NOMO-1 treated with dmso at 0.1 percent for 144 hours (cell line): Measurements from ENCODE around the gene LIN54.
"Not testable (repeated sequence)": the region's sequence is repeated elsewhere in the genome, so short reads cannot be mapped to it uniquely, and the experiment has no call there.

Experiments
- DNase-seq: peaks from one replicate; lab custom pipeline; 2025; ENCODE audit not compliant: unreplicated experiment; lab: John Stamatoyannopoulos, UW

LIN54 gene

DNA sequence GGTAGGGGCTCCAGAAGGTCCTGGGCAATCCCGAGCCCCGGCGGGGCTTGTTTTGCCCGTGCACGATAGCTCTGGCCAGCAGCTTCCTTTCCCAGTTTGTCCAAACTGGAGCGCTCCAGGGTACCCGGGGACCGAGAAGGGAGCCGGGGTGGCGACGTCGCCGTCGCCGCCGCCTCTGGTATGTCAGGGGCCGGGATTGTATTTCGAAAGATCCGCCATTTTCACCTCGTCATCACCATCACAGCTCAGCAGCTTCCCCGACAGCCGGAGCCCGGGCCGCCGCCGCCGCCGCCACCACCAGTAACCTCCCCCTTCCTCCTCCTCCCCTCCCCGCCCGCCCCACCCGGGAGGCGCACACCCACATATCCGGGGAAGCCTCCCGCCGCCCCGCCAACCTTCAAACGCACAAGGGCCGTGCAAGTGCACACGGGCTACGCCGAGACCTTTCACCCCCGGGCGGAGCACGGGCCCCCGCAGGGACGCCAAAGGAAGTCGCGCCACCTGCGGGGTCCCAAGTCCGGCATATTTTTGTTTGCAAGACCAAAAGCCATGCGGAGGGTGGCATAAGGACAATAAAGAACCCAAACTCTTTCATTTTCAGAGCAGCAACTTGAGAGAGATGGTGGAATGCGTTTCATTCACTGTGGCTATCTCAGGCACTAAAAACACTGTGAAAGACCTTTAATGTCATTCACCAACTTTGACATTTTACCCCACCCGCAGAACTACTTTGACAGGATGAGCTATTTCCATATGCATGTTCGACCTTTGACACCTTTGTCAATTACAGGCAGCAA is at the start of gene LIN54:
Gene LIN54 (minus strand): TSS at position 302 of the 797 bp plus-strand sequence. CDS start 25,979 bp downstream, outside the sequence.
- peak; percentile 80 for DNase-seq

DNA sequence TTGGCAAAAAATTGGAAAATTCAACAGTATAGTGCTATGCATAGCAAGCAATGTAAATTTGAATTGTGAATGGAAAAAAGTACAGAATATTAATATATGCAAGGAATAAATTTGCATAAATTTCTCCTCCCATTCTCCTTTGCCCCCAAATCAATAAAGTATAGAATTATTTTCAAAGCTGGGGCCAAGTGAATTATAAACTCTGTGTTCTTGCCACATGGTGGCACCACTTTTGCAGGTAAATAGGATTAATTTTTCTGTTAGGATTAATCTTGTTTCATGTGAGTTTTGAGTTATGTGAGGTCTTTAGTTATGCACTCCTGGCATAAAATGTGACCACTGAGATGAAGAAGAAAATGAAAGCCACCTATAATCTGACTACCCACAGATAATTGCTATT is 44.3 kb upstream of the LIN54 start:
- DNase-seq: no peak

DNA sequence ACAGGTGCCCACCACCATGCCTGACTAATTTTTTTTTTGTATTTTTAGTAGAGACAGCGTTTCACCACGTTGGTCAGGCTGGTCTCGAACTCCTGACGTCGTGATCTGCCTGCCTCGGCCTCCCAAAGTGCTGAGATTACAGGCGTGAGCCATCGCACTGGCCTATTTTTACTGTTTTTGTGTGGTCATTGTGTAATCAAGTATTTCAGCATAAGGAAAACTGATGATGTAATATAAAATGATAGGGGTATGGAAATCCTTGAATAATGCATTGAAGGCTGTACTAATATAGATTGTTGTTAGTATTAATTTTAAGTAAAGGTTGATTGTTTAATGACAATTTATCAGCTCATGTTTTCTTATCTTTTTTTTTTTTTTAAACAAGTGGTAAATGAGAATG is 38.2 kb upstream of the LIN54 start:
- not testable (repeated sequence) for DNase-seq

- DNase-seq: no peak
Observed at GRCh38 chr4:83046693-83047473, 36.3 kb upstream of the LIN54 start.

GRCh38 chr4:83043801-83044407 is 33.3 kb upstream of the LIN54 start:
- DNase-seq: peak; percentile 49

DNA sequence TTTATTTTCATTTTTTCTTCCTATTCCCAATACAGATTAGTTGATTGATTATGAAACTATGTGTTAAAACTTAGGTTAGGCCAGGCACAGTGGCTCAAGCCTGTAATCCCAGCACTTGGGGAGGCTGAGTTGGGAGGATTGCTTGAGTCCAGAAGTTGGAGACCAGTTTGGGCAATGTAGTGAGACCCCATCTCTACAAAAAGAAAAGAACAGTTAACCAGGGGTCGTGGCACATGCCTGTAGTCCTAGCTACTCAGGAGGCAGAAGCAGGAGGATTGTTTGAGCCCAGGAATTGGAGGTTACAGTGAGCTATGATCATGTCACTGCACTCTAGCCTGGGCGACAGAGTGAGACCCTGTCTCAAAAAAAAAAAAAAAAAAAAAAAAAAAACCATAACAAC is 32.5 kb upstream of the LIN54 start:
- not testable (repeated sequence) for DNase-seq

- no peak for DNase-seq
Observed at GRCh38 chr4:83040269-83040668, 29.6 kb upstream of the LIN54 start.

DNA sequence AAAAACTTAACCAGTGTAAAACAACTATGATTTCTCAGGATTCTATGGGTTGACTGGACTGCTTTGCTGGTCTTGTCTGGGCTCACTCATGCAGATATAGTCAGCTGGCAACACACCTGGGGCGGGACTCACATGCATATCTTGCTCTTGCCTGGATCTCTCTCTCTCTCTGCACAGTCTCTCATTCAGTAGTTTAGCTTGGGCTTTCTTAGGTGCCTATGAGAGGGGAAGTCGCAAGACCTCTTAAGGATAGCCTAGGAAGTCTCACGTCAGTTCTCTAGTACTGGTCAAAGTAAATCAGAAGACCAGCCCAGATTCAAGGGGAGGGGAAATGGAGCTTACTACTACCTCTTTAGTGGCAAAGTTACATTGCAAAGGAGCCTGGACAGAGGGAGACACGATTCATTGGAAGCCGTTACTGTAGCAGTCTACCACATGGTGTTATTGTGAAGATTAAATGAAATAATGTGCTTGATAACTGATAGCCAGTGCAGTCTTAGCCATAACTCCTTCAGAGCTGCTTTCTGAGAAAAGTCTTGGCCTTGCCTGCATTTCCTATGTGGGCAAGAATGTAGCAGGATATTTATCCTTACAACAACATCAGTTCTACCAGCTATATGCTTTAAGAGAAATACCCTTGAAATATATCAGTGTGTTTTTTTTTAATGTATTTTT is 26.5 kb upstream of the LIN54 start:
- peak; percentile 61 for DNase-seq

- peak; percentile 100 for DNase-seq
Observed at GRCh38 chr4:83034630-83035494, 24.2 kb upstream of the LIN54 start, which contains the start of gene COPS4. COPS4 (plus strand) TSS chr4:83035183; CDS start chr4:83035225, 42 bp downstream.

- no peak for DNase-seq
Observed at GRCh38 chr4:83029688-83030087, 19.1 kb upstream of the LIN54 start.

DNA sequence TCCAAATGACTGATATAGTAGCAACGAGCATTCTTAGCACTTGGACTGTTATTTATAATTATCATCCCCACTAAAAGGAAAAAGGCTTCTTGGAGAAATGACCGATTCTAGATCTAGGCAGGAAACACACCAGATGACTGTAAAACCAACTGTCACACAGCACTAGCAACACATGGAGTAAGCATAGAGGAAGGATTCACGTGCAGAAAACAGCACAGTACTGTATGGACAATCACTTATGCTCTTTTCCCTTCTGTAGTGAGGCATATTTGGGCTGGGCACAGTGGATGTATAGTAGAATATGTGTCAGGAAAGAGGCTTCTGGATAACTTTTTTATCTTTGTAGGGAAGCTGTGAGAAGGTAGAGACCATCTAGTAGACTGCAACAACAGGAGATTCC is 18.4 kb upstream of the LIN54 start:
- DNase-seq: no peak

- DNase-seq: no peak
Observed at GRCh38 chr4:83025563-83025962, 14.9 kb upstream of the LIN54 start.

DNA sequence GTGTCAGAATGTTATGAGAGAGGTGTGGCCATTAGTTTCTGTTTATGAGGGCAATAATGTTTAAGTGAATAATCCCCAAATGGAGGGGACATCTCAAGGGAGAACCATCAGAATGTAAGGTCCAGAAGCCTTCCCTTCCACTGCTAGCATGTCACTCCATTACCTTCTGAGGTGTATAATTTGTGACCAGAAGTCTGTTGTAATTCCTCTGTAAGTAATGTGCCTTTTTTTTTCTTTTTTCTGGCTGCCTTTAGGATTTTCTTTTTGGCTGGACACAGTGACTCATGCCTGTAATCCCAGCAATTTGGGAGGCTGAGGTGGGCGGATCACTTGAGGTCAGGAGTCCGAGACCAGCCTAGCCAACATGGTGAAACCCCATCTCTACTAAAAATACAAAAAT is 13.6 kb upstream of the LIN54 start:
- DNase-seq: no peak

DNA sequence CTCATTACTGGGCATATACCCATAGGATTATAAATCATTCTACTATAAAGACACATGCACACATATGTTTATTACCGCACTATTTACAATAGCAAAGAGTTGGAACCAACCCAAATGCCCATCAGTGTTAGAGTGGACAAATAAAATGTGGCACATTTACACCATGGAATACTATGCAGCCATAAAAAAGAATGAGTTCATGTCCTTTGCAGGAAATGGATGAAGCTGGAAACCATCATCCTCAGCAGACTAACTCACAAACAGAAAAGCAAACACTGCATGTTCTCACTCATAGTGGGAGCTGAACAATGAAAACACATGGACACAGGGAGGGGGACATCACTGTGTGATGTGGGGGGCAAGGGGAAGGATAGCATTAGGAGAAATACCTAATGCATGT is 13.0 kb upstream of the LIN54 start:
- DNase-seq: not testable (repeated sequence)

DNA sequence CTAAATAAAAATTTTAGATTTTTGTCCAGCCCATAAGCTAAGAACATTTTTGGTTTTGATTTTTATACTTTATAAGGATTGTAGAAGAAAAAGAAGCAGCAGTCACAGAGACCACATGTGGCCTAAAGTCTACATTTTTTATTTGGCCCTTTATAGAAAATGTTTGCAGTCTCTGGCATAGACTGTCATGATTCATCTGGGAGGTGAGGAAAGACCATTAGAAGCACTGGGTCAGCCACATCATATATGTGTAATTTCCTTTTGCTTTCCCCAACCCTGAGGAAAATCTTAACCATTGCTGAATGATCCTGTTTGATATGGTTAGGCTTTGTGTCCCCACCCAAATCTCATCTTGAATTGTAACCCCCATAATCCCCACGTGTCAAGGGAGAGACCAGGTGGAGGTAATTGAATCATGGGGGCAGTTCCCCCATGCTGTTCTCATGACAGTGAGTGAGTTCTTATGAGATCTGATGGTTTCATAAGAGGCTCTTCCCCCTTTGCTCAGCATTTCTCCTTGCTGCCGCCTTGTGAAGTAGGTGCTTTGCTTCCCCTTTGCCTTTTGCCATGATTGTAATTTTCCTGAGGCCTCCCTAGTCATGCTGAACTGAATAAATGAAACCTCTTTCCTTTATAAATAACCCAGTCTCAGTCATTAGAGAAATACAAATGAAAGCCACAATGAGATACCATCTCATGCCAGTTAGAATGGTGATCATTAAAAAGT is 12.3 kb upstream of the LIN54 start:
- DNase-seq: no peak

- DNase-seq: no peak
Observed at GRCh38 chr4:83019794-83020494, 9.3 kb upstream of the LIN54 start.

DNA sequence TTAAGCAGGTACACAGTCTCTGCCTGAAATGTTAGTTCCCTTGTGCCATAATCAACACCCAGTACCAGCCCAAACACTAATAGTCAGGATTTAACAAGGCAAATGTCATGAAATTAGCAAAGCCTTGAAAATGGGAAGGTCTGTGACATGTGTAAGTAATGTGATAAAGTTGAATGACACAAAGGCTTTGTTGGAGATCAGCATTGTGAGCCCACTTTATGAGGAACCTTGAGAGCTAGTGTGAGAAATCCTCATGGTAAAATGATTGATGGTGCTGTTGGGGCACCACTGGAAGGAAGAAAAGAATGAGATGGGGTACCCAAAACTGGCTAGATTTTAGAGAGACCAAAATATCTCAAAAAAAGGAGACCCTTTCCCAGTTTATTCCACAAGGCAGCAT is 3.3 kb upstream of the LIN54 start:
- no peak for DNase-seq

DNA sequence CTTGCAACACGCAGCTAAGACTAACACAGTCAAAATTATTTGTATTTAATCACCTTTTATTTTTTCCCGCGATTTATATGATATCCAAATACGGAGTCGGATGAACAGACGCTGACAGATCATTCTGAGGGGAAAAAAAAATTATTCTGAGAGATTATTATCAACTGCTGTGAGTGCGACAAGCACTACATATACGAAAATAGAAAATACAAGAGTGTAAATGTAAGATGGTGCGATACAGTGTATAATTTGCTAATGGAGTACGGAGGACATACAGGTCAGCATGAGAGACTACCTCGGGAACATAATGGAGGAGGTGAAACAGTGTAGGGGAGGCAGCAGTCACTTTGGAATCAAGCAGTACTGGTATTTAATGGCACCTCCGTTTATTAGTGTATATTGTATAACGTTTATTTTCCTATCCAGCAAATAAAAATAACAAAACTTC is 2.8 kb upstream of the LIN54 start:
- no peak for DNase-seq
